HL-60 (cell line): ENCODE results near the gene CREB3.

Experiments used
- DNase-seq, 2 experiments: peaks; one replicate each; pipeline ENCODE4 v3.0.0-alpha.2; 2010 to 2020; ENCODE audit warnings: low read depth in 1 of 2, low spot score in 1 of 2
- H3K27ac ChIP-seq: fragments of 250-450 bp; sonication (Bioruptor Pico); replicated peaks from 2 replicates; pipeline ENCODE4 v1.5.1; 2020; ENCODE audit warnings: mild to moderate bottlenecking, moderate library complexity
- H3K27me3 ChIP-seq: fragments of 250-450 bp; sonication (Bioruptor Pico); 2 replicates; pipeline ENCODE4 v1.5.1; 2021; ENCODE audit warnings: mild to moderate bottlenecking, moderate library complexity; ENCODE audit not compliant: insufficient read depth, poor library complexity, severe bottlenecking
- H3K4me3 ChIP-seq: replicated peaks from 2 replicates; pipeline ENCODE4 v1.5.1; 2011; ENCODE audit warnings: mild to moderate bottlenecking, control low read depth, low read length; ENCODE audit not compliant: insufficient read depth
- CTCF ChIP-seq: IDR thresholded peaks from one replicate; pipeline ENCODE4 v1.5.1; 2011; ENCODE audit warnings: low read length, control low read depth, inconsistent platforms; ENCODE audit not compliant: insufficient read depth
- GABPA ChIP-seq: IDR thresholded peaks from 2 replicates; pipeline ENCODE4 v1.6.1; 2012; ENCODE audit warnings: low read depth
- POLR2AphosphoS5 ChIP-seq: IDR thresholded peaks from 2 replicates; pipeline ENCODE4 v1.6.1; 2012; ENCODE audit warnings: low read depth
- REST ChIP-seq: IDR thresholded peaks from 2 replicates; pipeline ENCODE4 v1.6.1; 2012; ENCODE audit warnings: low read depth; ENCODE audit not compliant: insufficient replicate concordance
- SPI1 ChIP-seq: IDR thresholded peaks from 2 replicates; pipeline ENCODE4 v1.6.1; 2012; ENCODE audit warnings: low read depth, mild to moderate bottlenecking, borderline replicate concordance

CREB3 gene

GRCh38 chr9:35688558-35689541 is 43.6 kb upstream of the CREB3 start:
- no peak for DNase-seq
- Histone ChIP-seq H3K27me3 (no peaks in the 10 kb centered on the region), H3K4me3 (no peak overlapping the region), H3K27ac (no peak overlapping the region)
- TF ChIP-seq REST, result no peak

- no peak for TF ChIP-seq POLR2AphosphoS5
- no peak for TF ChIP-seq CTCF
- TF ChIP-seq REST, result no peak
- no peak for TF ChIP-seq SPI1
- no peak for TF ChIP-seq GABPA
- Histone ChIP-seq H3K27ac (peak within 1 kb of the TSS; percentile 77), H3K4me3 (peak within 1 kb of the TSS; percentile 67)
Measured at GRCh38 chr9:35689542-35690293, 42.7 kb upstream of the CREB3 start, which contains the start of gene TPM2. TPM2 (minus strand) TSS chr9:35689925; CDS start chr9:35689817, 108 bp downstream.

GRCh38 chr9:35690294-35690613 is 42.2 kb upstream of the CREB3 start:
- peak in 1 of 2 experiments; percentile 12 for DNase-seq
- TF ChIP-seq CTCF, result no peak
- no peak for TF ChIP-seq REST
- TF ChIP-seq SPI1, result no peak
- TF ChIP-seq POLR2AphosphoS5, result no peak
- no peak for TF ChIP-seq GABPA

More at GRCh38 chr9:35689542-35690293, 42.7 kb upstream of the CREB3 start, which contains the start of gene TPM2:
- DNase-seq, result no peak
- H3K27me3 ChIP-seq, result no peaks in the 10 kb centered on the region

More at GRCh38 chr9:35690294-35690613, 42.2 kb upstream of the CREB3 start:
- Histone ChIP-seq H3K27me3 (no peaks in the 10 kb centered on the region), H3K27ac (peak overlapping the region; percentile 77), H3K4me3 (peak overlapping the region; percentile 67)
